IMR-90 (cell line): ENCODE measurements around the gene ANKRD1. TPM values are rescaled to one million over a fixed set of nuclear protein-coding genes. Genes with fewer than 3 reads are reported as not detected.
A peak's percentile ranks its signal among the peaks of the same experiment; 100 is the strongest.

Source experiments
- ATAC-seq: fragments of 200-7000 bp; cut with Tn5 transposase; 2 replicates; pipeline ENCODE4 v1.9.1; 2020; ENCODE audit warnings: low read depth, mild to moderate bottlenecking, moderate library complexity
- BruUV-seq: library from RNA; stranded (reverse); fragments of 400-500 nt; replicated peaks from 2 replicates; lab custom pipeline; 2021; lab: Mats Ljungman, UMichigan
- CTCF ChIA-PET: fragments of 300-600 bp; formaldehyde crosslinking; extraction: SDS; loops from one replicate; lab custom pipeline; 2021; ENCODE audit warnings: antibody characterized with exemption; lab: Yijun Ruan, JAX
- POLR2A ChIA-PET: fragments of 300-600 bp; sonication (Branson Sonifier 250); formaldehyde crosslinking; loops from one replicate; lab custom pipeline; 2022; ENCODE audit warnings: antibody characterized with exemption; ENCODE audit not compliant: unreplicated experiment; lab: Charles Lee
- DNase-seq: peaks from one replicate; pipeline ENCODE4 v3.0.0; 2013
- H2AFZ ChIP-seq: replicated peaks from 2 replicates; pipeline ENCODE3; 2013; ENCODE audit warnings: low read length, mild to moderate bottlenecking; ENCODE audit not compliant: poor library complexity
- H2AK5ac ChIP-seq: 2 replicates; pipeline ENCODE4 v1.6.1; 2013; ENCODE audit warnings: low read depth, low read length, inconsistent platforms
- H2AK9ac ChIP-seq: replicated peaks from 2 replicates; pipeline ENCODE3; 2013; ENCODE audit warnings: mild to moderate bottlenecking, low read depth, low read length, moderate library complexity; ENCODE audit not compliant: poor library complexity
- H2BK120ac ChIP-seq: 2 replicates; pipeline ENCODE4 v1.6.1; 2013; ENCODE audit warnings: low read depth, low read length, inconsistent platforms
- H2BK15ac ChIP-seq: 3 replicates; pipeline ENCODE4 v1.6.1; 2013; ENCODE audit warnings: low read depth, low read length, inconsistent platforms
- H2BK20ac ChIP-seq: 2 replicates; pipeline ENCODE4 v1.6.1; 2013; ENCODE audit warnings: low read depth, mild to moderate bottlenecking, inconsistent platforms, low read length, moderate library complexity
- H2BK5ac ChIP-seq: 2 replicates; pipeline ENCODE4 v1.6.1; 2013; ENCODE audit warnings: mild to moderate bottlenecking, low read depth, low read length, inconsistent platforms; ENCODE audit not compliant: poor library complexity, severe bottlenecking
- H3K14ac ChIP-seq: replicated peaks from 2 replicates; pipeline ENCODE4 v1.6.1; 2013; ENCODE audit warnings: low read depth, low read length, inconsistent platforms
- H3K18ac ChIP-seq: 2 replicates; pipeline ENCODE4 v1.6.1; 2013; ENCODE audit warnings: low read depth, low read length, control low read depth
- H3K23ac ChIP-seq: 2 replicates; pipeline ENCODE4 v1.6.1; 2013; ENCODE audit warnings: low read depth, low read length, inconsistent platforms
- H3K27ac ChIP-seq: 2 replicates; pipeline ENCODE4 v1.5.1; 2013; ENCODE audit warnings: mild to moderate bottlenecking, control low read depth, low read length; ENCODE audit not compliant: insufficient read depth
- H3K27me3 ChIP-seq: 2 replicates; pipeline ENCODE4 v1.6.1; 2013; ENCODE audit warnings: low read length; ENCODE audit not compliant: control insufficient read depth, insufficient read depth
- H3K36me3 ChIP-seq: 2 replicates; pipeline ENCODE4 v1.6.1; 2013; ENCODE audit warnings: low read length, mixed read lengths; ENCODE audit not compliant: control insufficient read depth, insufficient read depth
- H3K4ac ChIP-seq: 2 replicates; pipeline ENCODE4 v1.6.1; 2013; ENCODE audit warnings: low read depth, low read length, inconsistent platforms
- H3K4me1 ChIP-seq: 2 replicates; pipeline ENCODE4 v1.6.1; 2013; ENCODE audit warnings: low read length, mixed read lengths; ENCODE audit not compliant: control insufficient read depth, insufficient read depth
- H3K4me2 ChIP-seq: 2 replicates; pipeline ENCODE4 v1.6.1; 2013; ENCODE audit warnings: low read depth, mild to moderate bottlenecking, control low read depth, low read length, moderate library complexity
- H3K4me3 ChIP-seq: 2 replicates; pipeline ENCODE4 v1.5.1; 2013; ENCODE audit warnings: low read depth, mild to moderate bottlenecking, control low read depth, low read length, moderate library complexity; ENCODE audit not compliant: insufficient read depth
- H3K56ac ChIP-seq: 2 replicates; pipeline ENCODE4 v1.6.1; 2013; ENCODE audit warnings: low read length, inconsistent platforms; ENCODE audit not compliant: insufficient read depth; ENCODE audit errors: extremely low read depth
- H3K79me1 ChIP-seq, 2 experiments: 2 replicates each; pipeline ENCODE4 v1.6.1; 2013; ENCODE audit warnings: low read length in 2 of 2, inconsistent platforms in 1 of 2, low read depth in 1 of 2
- H3K9ac ChIP-seq: 2 replicates; pipeline ENCODE4 v1.6.1; 2013; ENCODE audit warnings: low read depth, low read length, control low read depth
- H3K9me1 ChIP-seq: 2 replicates; pipeline ENCODE4 v1.6.1; 2013; ENCODE audit warnings: low read length, inconsistent platforms; ENCODE audit not compliant: insufficient read depth
- H3K9me3 ChIP-seq: 2 replicates; pipeline ENCODE4 v1.6.1; 2013; ENCODE audit warnings: low read length; ENCODE audit not compliant: control insufficient read depth, insufficient read depth
- H4K20me1 ChIP-seq: 2 replicates; pipeline ENCODE4 v1.6.1; 2013; ENCODE audit warnings: low read length, inconsistent platforms; ENCODE audit not compliant: insufficient read depth
- H4K5ac ChIP-seq: 2 replicates; pipeline ENCODE4 v1.6.1; 2013; ENCODE audit warnings: mild to moderate bottlenecking, low read depth, low read length, control low read depth
- H4K8ac ChIP-seq, 2 experiments: 2 replicates each; pipeline ENCODE4 v1.6.1; 2013; ENCODE audit warnings: low read depth in 2 of 2, low read length in 2 of 2, control low read depth in 1 of 2, inconsistent platforms in 1 of 2
- H4K91ac ChIP-seq: 2 replicates; pipeline ENCODE4 v1.6.1; 2013; ENCODE audit warnings: low read depth, low read length, inconsistent platforms; ENCODE audit not compliant: insufficient read depth
- MAZ ChIP-seq: IDR thresholded peaks from 2 replicates; pipeline ENCODE4 v1.6.1; 2012; ENCODE audit warnings: low read depth, mild to moderate bottlenecking, low read length, improper control_type of control experiment, moderate library complexity, borderline replicate concordance
- POLR2A ChIP-seq: IDR thresholded peaks from 2 replicates; pipeline ENCODE4 v1.6.1; 2012; ENCODE audit warnings: mild to moderate bottlenecking, low read depth, low read length
- WGBS, 2 experiments: methylation state at CpG; one replicate each; pipeline versions ENCODE4 v1.1.5 to v1.1.7; 2013; ENCODE audit warnings: missing lambda C conversion rate in 2 of 2; ENCODE audit not compliant: insufficient read length in 1 of 2; ENCODE audit errors: extremely low coverage in 2 of 2; 5-methylcytosine and 5-hydroxymethylcytosine counted together
- dilution Hi-C: fragments of 300-500 bp; cut with HindIII; formaldehyde crosslinking; loops from one replicate; pipeline ENCODE4 v1.14.3; 2018; ENCODE audit warnings: low sequenced_read_pairs; ENCODE audit not compliant: unreplicated experiment
- in situ Hi-C: fragments of 300-500 bp; cut with MboI; formaldehyde crosslinking; loops from 3 replicates; pipeline ENCODE4 v1.14.3; 2019; ENCODE audit warnings: low sequenced_read_pairs, inconsistent platforms, mixed read lengths
- intact Hi-C: fragments of 100-400 bp; cut with micrococcal nuclease; formaldehyde crosslinking; loops from 2 replicates; pipeline ENCODE4 v1.10.0; 2022
- polyA plus RNA-seq, 3 experiments: library from polyadenylated mRNA; depleted of rRNA; stranded (reverse); fragments of >200 nt; gene quantifications; 2 replicates each; pipeline ENCODE4 v1.2.3, GENCODE V29; 2012; ENCODE audit warnings: low replicate concordance in 1 of 3
- total RNA-seq: library from RNA; depleted of rRNA; stranded (reverse); fragments of >200 nt; gene quantifications from 2 replicates; pipeline ENCODE4 v1.2.3, GENCODE V29; 2012

The ANKRD1 gene
- total and polyA plus RNA-seq, 2 of the 4 experiments (the other 2 are of a cell fraction): 7.4 to 10.8 TPM

GRCh38 chr10:90930070-90930837 lies 9.4 kb upstream of the ANKRD1 start:
- peak overlapping the region; percentile 70 to 98 for H4K8ac ChIP-seq
- H2BK15ac ChIP-seq: peak overlapping the region; percentile 90; the same call in 2 of the 3 replicates
- H2AK9ac ChIP-seq: peak overlapping the region; percentile 71
- no peak overlapping the region for H3K4me3 ChIP-seq
- H4K91ac ChIP-seq: peak overlapping the region; percentile 99
- no peaks in the 10 kb centered on the region for H4K20me1 ChIP-seq
- 20 to 100% methylated on average over 1 of the region's 5 CpGs for WGBS, 2 experiments
- peaks cover 5% of the 10 kb centered on the region for H3K9me1 ChIP-seq
- H2BK5ac ChIP-seq: peak overlapping the region; percentile 96
- peak overlapping the region; percentile 98 for H3K4ac ChIP-seq
- H3K9me3 ChIP-seq: no peaks in the 10 kb centered on the region
- dilution Hi-C loops (no loop called here), intact Hi-C loops (loop anchor here (1.0 kb wide), 1 partner anchor 9 kb away; the partner anchor contains the start of gene ANKRD1), in situ Hi-C loops (no loop called here)
- peak overlapping the region; percentile 99 for H2BK20ac ChIP-seq
- no peaks in the 10 kb centered on the region for H3K79me1 ChIP-seq
- H3K36me3 ChIP-seq: no peaks in the 10 kb centered on the region
- TF ChIP-seq POLR2A (peak; percentile 3; the same call in 1 of the 2 replicates), MAZ (no peak)
- peak overlapping the region; percentile 96 for H3K27ac ChIP-seq
- H3K23ac ChIP-seq: peak overlapping the region; percentile 98
- peak overlapping the region; percentile 60 for H2AFZ ChIP-seq
- peaks cover 16% of the 10 kb centered on the region for H3K4me1 ChIP-seq
- H4K5ac ChIP-seq: peak overlapping the region; percentile 82
- CTCF ChIA-PET: interaction anchor here (0.9 to 1.8 kb wide), 2 partner anchors 13 to 320 kb away, joined by 3 to 6 read pairs; no protein-coding TSS in a partner anchor
- H2BK120ac ChIP-seq: peak overlapping the region; percentile 96
- H3K4me2 ChIP-seq: peak overlapping the region; percentile 33
- H3K14ac ChIP-seq: peak overlapping the region; percentile 95
- H3K9ac ChIP-seq: peak overlapping the region; percentile 76
- peak overlapping the region; percentile 97 for H3K56ac ChIP-seq
- DNase-seq (peak; percentile 75), ATAC-seq (peak; percentile 79)
- H2AK5ac ChIP-seq: peak overlapping the region; percentile 84
- no peaks in the 10 kb centered on the region for H3K27me3 ChIP-seq
- POLR2A ChIA-PET: interaction anchor here (0.6 to 1.1 kb wide), 5 partner anchors 10 to 192 kb away, joined by 3 to 9 read pairs (median 3); partner anchors contain the start of gene ANKRD1
- peak overlapping the region; percentile 91 for H3K18ac ChIP-seq
- BruUV-seq: no TSS peak
